HCT116 (cell line): ENCODE data around the gene FBXL16. TPM values are rescaled to one million over a fixed set of nuclear protein-coding genes. Genes with fewer than 3 reads are reported as not detected.
A peak's percentile ranks its signal among the peaks of the same experiment; 100 is the strongest.

Experiments
- ATAC-seq: fragments of 200-7000 bp; cut with Tn5 transposase; 2 replicates; pipeline ENCODE4 v1.9.1; 2020; ENCODE audit warnings: mild to moderate bottlenecking, moderate library complexity
- BruUV-seq: library from RNA; stranded (reverse); fragments of 400-500 nt; replicated peaks from 2 replicates; lab custom pipeline; 2021; lab: Mats Ljungman, UMichigan
- CTCF ChIA-PET: fragments of 300-600 bp; sonication (Branson Sonifier 250); formaldehyde crosslinking; loops from one replicate; lab custom pipeline; 2021; ENCODE audit warnings: antibody characterized with exemption; lab: Charles Lee
- POLR2A ChIA-PET: fragments of 300-600, 350-600 bp; sonication (Branson Sonifier 250); formaldehyde crosslinking; loops from one replicate; lab custom pipeline; 2021; ENCODE audit warnings: antibody characterized with exemption; lab: Charles Lee
- RAD21 ChIA-PET, 2 experiments: fragments of 300-600 bp; sonication (Branson Sonifier 250); formaldehyde crosslinking; loops; one replicate each; lab custom pipeline; 2023; ENCODE audit warnings: low total read pairs in 2 of 2; ENCODE audit not compliant: uncharacterized antibody in 2 of 2, unreplicated experiment in 2 of 2, low non-redundant PET in 1 of 2; lab: Charles Lee
- DNase-seq: peaks from one replicate; pipeline ENCODE4 v3.0.0-alpha.2; 2010; ENCODE audit warnings: low read depth, low spot score
- H2AFZ ChIP-seq: fragments of 200-600 bp; shearing (Covaris generic), sonication (generic); 2 replicates; pipeline ENCODE4 v1.6.1; 2017; ENCODE audit warnings: low read depth, mixed run types, mixed read lengths, antibody characterized with exemption, low read length; ENCODE audit not compliant: poor library complexity, severe bottlenecking
- H3K27ac ChIP-seq: 2 replicates; pipeline ENCODE4 v1.5.1; 2012; ENCODE audit warnings: low read depth, low read length
- H3K27me3 ChIP-seq: fragments of 200-600 bp; sonication (generic); 2 replicates; pipeline ENCODE4 v1.6.1; 2016; ENCODE audit warnings: mixed run types, low read length, mixed read lengths; ENCODE audit not compliant: insufficient read depth
- H3K36me3 ChIP-seq, 2 experiments: fragments of 200-500 bp in 1 of 2; fragments of 200-600 bp in 1 of 2; sonication (Bioruptor generic) in 1 of 2; sonication (generic) in 1 of 2; 2 replicates each; pipeline versions ENCODE4 v1.5.1 to v1.6.1; 2014 to 2016; ENCODE audit warnings: low read length in 2 of 2, inconsistent platforms in 1 of 2, mixed read lengths in 1 of 2, mixed run types in 1 of 2; ENCODE audit not compliant: insufficient read depth in 2 of 2, control insufficient read depth in 1 of 2
- H3K4me1 ChIP-seq, 2 experiments: fragments of 200-600 bp in 1 of 2; sonication (generic) in 1 of 2; 2 replicates each; pipeline versions ENCODE4 v1.5.1 to v1.6.1; 2012 to 2017; ENCODE audit warnings: low read length in 2 of 2, inconsistent platforms in 1 of 2, mild to moderate bottlenecking in 1 of 2, mixed read lengths in 1 of 2, mixed run types in 1 of 2, moderate library complexity in 1 of 2; ENCODE audit not compliant: insufficient read depth in 2 of 2, control insufficient read depth in 1 of 2
- H3K4me2 ChIP-seq: fragments of 200-600 bp; sonication (generic); 2 replicates; pipeline ENCODE4 v1.6.1; 2017; ENCODE audit warnings: mixed run types, low read length, mixed read lengths
- H3K4me3 ChIP-seq, 2 experiments: fragments of 200-600 bp in 1 of 2; sonication (generic) in 1 of 2; replicated peaks in 1 of 2; 2 replicates each; pipeline ENCODE4 v1.5.1; 2011 to 2016; ENCODE audit warnings: low read length in 2 of 2, control low read depth in 1 of 2, low read depth in 1 of 2, mild to moderate bottlenecking in 1 of 2, mixed read lengths in 1 of 2, mixed run types in 1 of 2
- H3K79me2 ChIP-seq: fragments of 200-600 bp; sonication (generic); 2 replicates; pipeline ENCODE4 v1.6.1; 2017; ENCODE audit warnings: mild to moderate bottlenecking, mixed run types, low read length, moderate library complexity, mixed read lengths; ENCODE audit not compliant: insufficient read depth
- H3K9ac ChIP-seq: fragments of 200-600 bp; sonication (generic); 2 replicates; pipeline ENCODE4 v1.6.1; 2016; ENCODE audit warnings: low read length, mixed read lengths
- H3K9me2 ChIP-seq: fragments of 200-600 bp; sonication (generic), shearing (Covaris generic); 2 replicates; pipeline ENCODE4 v1.6.1; 2017; ENCODE audit warnings: mixed run types, mild to moderate bottlenecking, moderate library complexity; ENCODE audit not compliant: insufficient read depth
- H3K9me3 ChIP-seq, 2 experiments: fragments of 200-500 bp in 1 of 2; fragments of 200-600 bp in 1 of 2; sonication (Bioruptor generic) in 1 of 2; sonication (generic) in 1 of 2; 2 replicates each; pipeline ENCODE4 v1.6.1; 2014 to 2017; ENCODE audit warnings: low read length in 2 of 2, mixed read lengths in 2 of 2, inconsistent platforms in 1 of 2, low read depth in 1 of 2, mild to moderate bottlenecking in 1 of 2, mixed run types in 1 of 2, moderate library complexity in 1 of 2; ENCODE audit not compliant: control insufficient read depth in 1 of 2, insufficient read depth in 1 of 2
- H4K20me1 ChIP-seq: fragments of 200-600 bp; sonication (generic), shearing (Covaris generic); 2 replicates; pipeline ENCODE4 v1.6.1; 2017; ENCODE audit warnings: mixed run types, mild to moderate bottlenecking, moderate library complexity; ENCODE audit not compliant: insufficient read depth
- EZH2phosphoT487 ChIP-seq: fragments of 200-600 bp; IDR thresholded peaks from 2 replicates; pipeline ENCODE4 v1.6.1; 2018; ENCODE audit warnings: antibody characterized with exemption, borderline replicate concordance
- FOSL1 ChIP-seq: IDR thresholded peaks from 2 replicates; pipeline ENCODE4 v1.6.1; 2012; ENCODE audit warnings: low read depth
- JUND ChIP-seq: IDR thresholded peaks from 2 replicates; pipeline ENCODE4 v1.6.1; 2012
- MAX ChIP-seq: IDR thresholded peaks from 2 replicates; pipeline ENCODE4 v1.6.1; 2012
- POLR2AphosphoS5 ChIP-seq: IDR thresholded peaks from 2 replicates; pipeline ENCODE4 v1.6.1; 2011; ENCODE audit warnings: mild to moderate bottlenecking, low read depth, low read length, moderate library complexity
- SRF ChIP-seq: IDR thresholded peaks from 2 replicates; pipeline ENCODE4 v1.6.1; 2012; ENCODE audit warnings: low read depth
- intact Hi-C: fragments of 100-400 bp; cut with micrococcal nuclease; formaldehyde crosslinking; loops from 2 replicates; pipeline ENCODE4 v1.10.0; 2022
- total RNA-seq: library from RNA; stranded (reverse); gene quantifications from one replicate; pipeline ENCODE4 v1.2.1, GENCODE V29; 2021; ENCODE audit not compliant: unreplicated experiment

The FBXL16 gene
- total RNA-seq, 1 experiment from 2014 or later = 49.7 TPM

DNA sequence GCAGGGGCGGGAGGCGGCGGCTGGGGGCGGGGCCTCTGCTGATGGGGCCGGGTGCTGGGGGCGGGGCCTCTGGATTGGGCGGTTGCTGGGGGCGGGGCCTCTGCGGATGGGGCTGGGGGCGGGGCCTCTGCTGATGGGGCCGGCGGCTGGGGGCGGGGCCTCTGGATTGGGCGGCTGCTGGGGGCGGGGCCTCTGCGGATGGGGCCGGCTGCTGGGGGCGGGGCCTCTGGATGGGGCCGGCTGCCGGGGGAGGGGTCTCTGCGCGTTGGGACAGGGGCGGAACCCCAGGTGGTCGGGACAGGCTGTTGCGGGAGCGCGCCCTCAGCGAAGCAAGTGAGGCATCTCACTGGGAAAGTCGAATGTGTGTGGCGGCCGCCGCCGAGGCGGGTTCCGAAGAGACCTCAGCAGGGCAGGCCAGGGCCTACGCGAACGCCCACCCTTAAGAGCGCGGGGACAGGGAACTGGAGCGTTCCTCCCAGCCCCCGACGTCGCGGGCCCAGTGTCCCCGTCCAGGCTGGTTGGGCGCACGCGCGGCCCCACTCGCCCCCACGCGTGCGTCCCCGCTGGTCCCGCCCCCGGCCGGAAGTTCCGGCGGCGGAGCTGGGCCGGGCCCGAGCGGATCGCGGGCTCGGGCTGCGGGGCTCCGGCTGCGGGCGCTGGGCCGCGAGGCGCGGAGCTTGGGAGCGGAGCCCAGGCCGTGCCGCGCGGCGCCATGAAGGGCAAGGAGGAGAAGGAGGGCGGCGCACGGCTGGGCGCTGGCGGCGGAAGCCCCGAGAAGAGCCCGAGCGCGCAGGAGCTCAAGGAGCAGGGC, 25.6 kb downstream of the FBXL16 start, which contains the start of gene STUB1 (continued):
- TF ChIP-seq MAX (no peak), EZH2phosphoT487 (no peak), FOSL1 (no peak)

DNA sequence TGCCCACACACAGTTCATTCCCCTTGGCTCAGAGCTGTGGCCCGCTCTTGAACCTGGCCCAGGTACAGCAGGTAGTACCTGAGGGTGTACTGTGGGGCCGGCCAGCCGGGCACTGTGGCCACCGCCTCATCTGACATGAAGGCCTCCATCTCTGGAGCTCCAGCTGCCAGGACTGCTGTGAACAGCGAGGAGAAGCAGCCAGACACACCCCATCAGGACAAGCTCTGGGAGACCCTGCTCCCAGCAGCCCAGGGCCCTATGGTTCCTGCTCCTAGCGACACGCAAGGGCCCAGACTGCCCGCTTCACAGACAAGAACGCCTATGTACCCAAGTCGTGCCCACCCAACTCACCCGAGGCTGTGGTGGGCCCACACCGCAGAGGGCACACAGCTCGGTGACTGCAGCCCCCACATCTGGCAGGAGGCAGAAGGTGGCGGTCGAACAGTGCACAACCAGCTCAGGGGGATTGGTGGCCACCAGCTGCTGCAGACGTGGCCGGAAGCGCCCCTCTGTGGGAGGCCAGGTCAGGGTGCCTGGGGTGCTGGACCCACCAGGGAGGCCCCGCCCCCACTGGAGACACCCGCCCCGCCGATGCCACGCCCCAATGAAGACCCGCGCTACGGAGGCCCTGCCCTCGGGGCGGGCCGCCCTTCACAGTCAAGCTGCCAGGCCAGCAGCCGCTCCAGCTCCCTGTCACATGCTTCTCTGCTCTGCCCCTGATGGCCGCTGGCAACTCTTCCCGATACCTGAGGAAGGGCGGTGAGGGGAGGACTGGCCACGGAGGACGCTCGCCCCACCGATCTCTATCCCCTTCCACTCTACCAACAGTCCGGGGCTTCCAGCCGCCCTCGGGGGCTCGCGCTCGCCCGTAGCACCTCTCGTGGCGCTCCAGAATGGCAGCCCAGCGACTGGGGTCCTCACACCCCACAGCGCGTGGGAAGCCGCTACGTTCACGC, 26.5 kb downstream of the FBXL16 start:
- Histone ChIP-seq H3K4me3 (peak overlapping the region; percentile 40 to 52), H3K79me2 (peaks cover 35% of the 10 kb centered on the region), H3K36me3 (peaks cover 0 to 26% of the 10 kb centered on the region in 2 experiments; a peak in 2 of 4 replicates), H2AFZ (no peak overlapping the region), H3K4me2 (peak overlapping the region; percentile 71), H3K27me3 (no peaks in the 10 kb centered on the region), H3K9me2 (no peaks in the 10 kb centered on the region), H3K9me3 (no peaks in the 10 kb centered on the region), H4K20me1 (no peaks in the 10 kb centered on the region), H3K4me1 (peaks cover 11 to 36% of the 10 kb centered on the region in 2 experiments), H3K27ac (peak overlapping the region; percentile 75), H3K9ac (peak overlapping the region; percentile 48; the same call in 1 of the 2 replicates)
- no peak for TF ChIP-seq SRF
- TF ChIP-seq POLR2AphosphoS5 = peak; percentile 41; the same call in 1 of the 2 replicates
- TF ChIP-seq JUND = no peak
- CTCF ChIA-PET = interaction anchor here (1.0 kb wide), 1 partner anchor 30 kb away, joined by 5 read pairs; the partner anchor contains the start of gene WDR90
- DNase-seq = no peak
- peak; percentile 26 for ATAC-seq
- RAD21 ChIA-PET = no interaction called here
- no TSS peak for BruUV-seq
- intact Hi-C loops = no loop called here
- POLR2A ChIA-PET = interaction anchor here (0.6 kb wide), 1 partner anchor 142 kb away, joined by 4 read pairs; no protein-coding TSS in a partner anchor
